PC-3 (cell line): ENCODE measurements around the gene SEC31A. TPM values are rescaled to one million over a fixed set of nuclear protein-coding genes. Genes with fewer than 3 reads are reported as not detected.
"Not testable (repeated sequence)": the region's sequence is repeated elsewhere in the genome, so short reads cannot be mapped to it uniquely, and the experiment has no call there.

ENCODE experiments used
- ATAC-seq: fragments of 200-7000 bp; cut with Tn5 transposase; 2 replicates; pipeline ENCODE4 v1.9.1; 2020; ENCODE audit warnings: mild to moderate bottlenecking, moderate library complexity
- BruUV-seq: library from RNA; stranded (reverse); fragments of 400-500 nt; replicated peaks from 2 replicates; lab custom pipeline; 2021; lab: Mats Ljungman, UMichigan
- CTCF ChIA-PET: fragments of 300-600 bp; sonication (Branson Sonifier 250); formaldehyde crosslinking; loops from one replicate; lab custom pipeline; 2022; ENCODE audit warnings: antibody characterized with exemption; lab: Charles Lee
- POLR2A ChIA-PET: fragments of 300-600 bp; sonication (Branson Sonifier 250); formaldehyde crosslinking; loops from one replicate; lab custom pipeline; 2022; ENCODE audit warnings: antibody characterized with exemption; ENCODE audit not compliant: unreplicated experiment; lab: Charles Lee
- DNase-seq: peaks from one replicate; pipeline ENCODE4 v3.0.0-alpha.2; 2015
- H2AFZ ChIP-seq: fragments of 300-600 bp; sonication (generic); 2 replicates; pipeline ENCODE4 v1.6.0; 2016; ENCODE audit warnings: antibody characterized with exemption, low read length
- H3F3A ChIP-seq: fragments of 300-600 bp; sonication (generic); one replicate; pipeline ENCODE4 v1.6.0; 2017; ENCODE audit warnings: antibody characterized with exemption, low read length, control low read depth, mild to moderate bottlenecking; ENCODE audit not compliant: unreplicated experiment
- H3K27ac ChIP-seq: fragments of 300-600 bp; sonication (generic); 2 replicates; pipeline ENCODE4 v1.5.1; 2016; ENCODE audit warnings: mild to moderate bottlenecking, low read length
- H3K27me3 ChIP-seq: fragments of 300-600 bp; sonication (generic); 2 replicates; pipeline ENCODE4 v1.6.1; 2016; ENCODE audit warnings: low read length, mixed read lengths
- H3K36me3 ChIP-seq: fragments of 300-600 bp; sonication (generic); 2 replicates; pipeline ENCODE4 v1.6.1; 2016; ENCODE audit warnings: low read depth, mixed run types, low read length, mixed read lengths
- H3K4me1 ChIP-seq: fragments of 300-600 bp; sonication (generic); 2 replicates; pipeline ENCODE4 v1.5.1; 2016; ENCODE audit warnings: low read length; ENCODE audit not compliant: insufficient read depth
- H3K4me2 ChIP-seq: fragments of 300-600 bp; sonication (generic); 2 replicates; pipeline ENCODE4 v1.6.0; 2016; ENCODE audit warnings: low read length
- H3K4me3 ChIP-seq: fragments of 300-600 bp; sonication (generic); 2 replicates; pipeline ENCODE4 v1.5.1; 2016; ENCODE audit warnings: mild to moderate bottlenecking, low read length, mixed read lengths
- H3K79me2 ChIP-seq: fragments of 300-600 bp; sonication (generic); 2 replicates; pipeline ENCODE4 v1.6.1; 2017; ENCODE audit warnings: low read length, mixed read lengths
- H3K9ac ChIP-seq: fragments of 300-600 bp; sonication (generic); 2 replicates; pipeline ENCODE4 v1.6.0; 2016; ENCODE audit warnings: mild to moderate bottlenecking, low read length
- H3K9me2 ChIP-seq: fragments of 300-600 bp; sonication (generic); replicated peaks from 2 replicates; pipeline ENCODE4 v1.6.1; 2016; ENCODE audit warnings: mixed run types, low read length, mixed read lengths
- H3K9me3 ChIP-seq: fragments of 300-600 bp; sonication (generic); 2 replicates; pipeline ENCODE4 v1.6.1; 2016; ENCODE audit warnings: low read length, mixed read lengths
- H4K20me1 ChIP-seq: fragments of 300-600 bp; sonication (generic); 2 replicates; pipeline ENCODE4 v1.6.1; 2016; ENCODE audit warnings: low read length, mixed read lengths
- CTCF ChIP-seq: fragments of 300-600 bp; sonication (generic); conservative IDR thresholded peaks from 2 replicates; pipeline ENCODE4 v1.5.1; 2017; ENCODE audit warnings: antibody characterized with exemption, low read depth, mild to moderate bottlenecking, low read length
- EZH2 ChIP-seq: fragments of 300-600 bp; sonication (generic); IDR thresholded peaks from one replicate; pipeline ENCODE4 v1.6.1; 2017; ENCODE audit warnings: antibody characterized with exemption, mild to moderate bottlenecking, low read length; ENCODE audit not compliant: unreplicated experiment
- EZH2phosphoT487 ChIP-seq: fragments of 300-600 bp; sonication (generic); IDR thresholded peaks from 2 replicates; pipeline ENCODE4 v1.6.1; 2018; ENCODE audit warnings: mild to moderate bottlenecking, antibody characterized with exemption, low read length, borderline replicate concordance
- intact Hi-C: fragments of 100-400 bp; cut with micrococcal nuclease; formaldehyde crosslinking; loops from 2 replicates; pipeline ENCODE4 v1.9.0; 2023
- total RNA-seq: library from RNA; depleted of rRNA; stranded (reverse); fragments of >200 nt; gene quantifications from 2 replicates; pipeline ENCODE4 v1.2.3, GENCODE V29; 2014

The SEC31A gene
- total RNA-seq, 1 experiment from 2014 or later = 47.4 TPM

- no peak overlapping the region for H3K4me3 ChIP-seq
- peaks cover 49% of the 10 kb centered on the region for H3K36me3 ChIP-seq
- no peak overlapping the region for H3K9ac ChIP-seq
- H3F3A ChIP-seq = no peaks in the 10 kb centered on the region
- CTCF ChIA-PET = no interaction called here
- H3K9me3 ChIP-seq = no peaks in the 10 kb centered on the region
- H3K79me2 ChIP-seq = no peaks in the 10 kb centered on the region
- no peak for DNase-seq
- no peaks in the 10 kb centered on the region for H3K27me3 ChIP-seq
- no peak for ATAC-seq
- no peaks in the 10 kb centered on the region for H3K9me2 ChIP-seq
- no peak overlapping the region for H2AFZ ChIP-seq
- TF ChIP-seq CTCF (no peak), EZH2phosphoT487 (no peak), EZH2 (no peak)
- POLR2A ChIA-PET = no interaction called here
- intact Hi-C loops = no loop called here
- peaks cover 12% of the 10 kb centered on the region; the same call in 1 of the 2 replicates for H3K4me1 ChIP-seq
- H3K4me2 ChIP-seq = no peak overlapping the region
- H4K20me1 ChIP-seq = no peaks in the 10 kb centered on the region
- no TSS peak for BruUV-seq
- no peak overlapping the region for H3K27ac ChIP-seq
Measured at GRCh38 chr4:82866706-82867385, 24.1 kb downstream of the SEC31A start.

GRCh38 chr4:82866033-82866432, 24.9 kb downstream of the SEC31A start:
- H3K9ac ChIP-seq, H4K20me1 ChIP-seq, H3K9me2 ChIP-seq, H3K27me3 ChIP-seq, intact Hi-C loops, H3K9me3 ChIP-seq, BruUV-seq, ATAC-seq, H3K79me2 ChIP-seq, H2AFZ ChIP-seq, DNase-seq, H3F3A ChIP-seq, CTCF ChIA-PET, H3K27ac ChIP-seq, POLR2A ChIA-PET, H3K4me3 ChIP-seq, H3K4me2 ChIP-seq: not testable (repeated sequence)
- Histone ChIP-seq H3K4me1 (peaks cover 12% of the 10 kb centered on the region; the same call in 1 of the 2 replicates), H3K36me3 (peaks cover 45% of the 10 kb centered on the region)

- Histone ChIP-seq H3F3A (no peaks in the 10 kb centered on the region), H3K79me2 (no peaks in the 10 kb centered on the region), H3K4me1 (peaks cover 12% of the 10 kb centered on the region; the same call in 1 of the 2 replicates), H3K9ac (no peak overlapping the region), H3K9me2 (no peaks in the 10 kb centered on the region), H2AFZ (no peak overlapping the region), H3K27me3 (no peaks in the 10 kb centered on the region), H3K36me3 (peaks cover 42% of the 10 kb centered on the region), H3K9me3 (no peaks in the 10 kb centered on the region), H3K4me2 (no peak overlapping the region), H3K27ac (0 out of 2 replicates have a peak overlapping the region, but pooled peaks have one; percentile 5), H3K4me3 (no peak overlapping the region), H4K20me1 (no peaks in the 10 kb centered on the region)
- BruUV-seq = no TSS peak
- intact Hi-C loops = no loop called here
- DNase-seq (peak; percentile 54), ATAC-seq (peak; percentile 40)
- ChIA-PET POLR2A (no interaction called here), CTCF (no interaction called here)
- TF ChIP-seq CTCF = no peak
- no peak for TF ChIP-seq EZH2
- no peak for TF ChIP-seq EZH2phosphoT487
Measured at GRCh38 chr4:82865592-82865991, 25.4 kb downstream of the SEC31A start.
